ENCODE data around the gene RPP14.

- TF ChIP-seq CTCF (IDR thresholded peaks at IDR 0.05) (no peak), POLR2A (IDR thresholded peaks at IDR 0.05) (no peak), EP300 (IDR thresholded peaks at IDR 0.05) (no peak)
These were observed 19.5 kb downstream of the RPP14 start for GRCh38 chr3:58325525-58325992.

Measured in ovary (tissue), 3 donors.